ENCODE results near the gene SAXO1.

The SAXO1 gene

DNA sequence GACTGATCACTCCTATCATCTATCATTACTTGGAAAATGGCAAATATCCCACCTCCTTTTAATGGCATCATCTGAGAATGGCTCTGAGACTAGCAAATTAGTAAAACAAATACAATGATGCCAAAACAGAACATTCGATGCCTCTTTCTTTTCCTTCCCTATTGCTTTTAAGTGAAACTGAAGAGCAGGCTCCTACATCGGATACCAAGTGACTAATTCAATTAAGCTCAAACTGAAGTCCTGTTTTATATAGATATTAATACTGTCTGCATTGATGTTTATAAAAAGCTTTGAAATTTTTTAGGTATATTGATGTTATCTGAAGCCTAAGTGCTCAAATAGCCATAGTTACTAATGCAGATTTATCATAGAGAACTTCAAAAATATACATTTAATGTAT lies 43.9 kb downstream of the SAXO1 start:
- TF ChIP-seq ZNF274 (IDR thresholded peaks at IDR 0.05; ENCODE audit: low read depth, low read length), result no peak
- no peak for TF ChIP-seq YY1 (IDR thresholded peaks at IDR 0.05; ENCODE audit: insufficient read depth, insufficient read length)
- TF ChIP-seq SUZ12 (IDR thresholded peaks at IDR 0.05; ENCODE audit: extremely low read depth, insufficient read depth, insufficient read length), result no peak
- Histone ChIP-seq H3K9ac (ENCODE audit: insufficient read length, low read depth) (no peak overlapping the region), H3K36me3 (ENCODE audit: insufficient read depth, insufficient read length, low read length) (no peaks in the 10 kb centered on the region), H3K4me3 (ENCODE audit: insufficient read length, low read depth) (no peak overlapping the region), H3K9me3 (ENCODE audit: insufficient read depth, low read length) (no peaks in the 10 kb centered on the region), H3K4me1 (ENCODE audit: insufficient read depth, insufficient read length) (no peaks in the 10 kb centered on the region), H3K27me3 (ENCODE audit: insufficient read depth, insufficient read length) (no peaks in the 10 kb centered on the region)
- no peak for DNase-seq (ENCODE audit: low read depth, low spot score)

DNA sequence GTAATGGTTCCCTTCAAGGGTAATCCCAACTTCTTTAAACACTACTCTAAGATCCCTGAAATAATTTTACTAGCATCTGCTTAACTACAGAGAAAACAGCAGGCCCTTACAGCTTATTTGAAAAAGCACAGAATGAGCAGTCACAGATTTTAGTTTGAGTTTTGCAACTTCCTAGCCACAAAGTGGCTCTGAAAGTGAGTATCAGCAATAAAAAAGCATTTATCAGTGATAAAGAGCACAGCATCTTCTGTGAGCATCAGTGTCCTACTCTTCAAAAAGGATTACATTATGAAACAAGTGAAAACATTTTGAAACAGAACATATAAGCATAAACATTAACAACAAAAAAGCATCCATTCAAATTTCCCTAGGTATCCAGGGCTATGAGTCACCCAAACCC lies 45.0 kb downstream of the SAXO1 start:
- no peaks in the 10 kb centered on the region for H3K27me3 ChIP-seq (ENCODE audit: insufficient read depth, insufficient read length)
- H3K9me3 ChIP-seq (ENCODE audit: insufficient read depth, low read length), result no peaks in the 10 kb centered on the region
- DNase-seq (ENCODE audit: low read depth, low spot score), result no peak
- H3K9ac ChIP-seq (ENCODE audit: insufficient read length, low read depth), result no peak overlapping the region
- H3K4me1 ChIP-seq (ENCODE audit: insufficient read depth, insufficient read length), result no peaks in the 10 kb centered on the region
- no peak overlapping the region for H3K4me3 ChIP-seq (ENCODE audit: insufficient read length, low read depth)
- no peaks in the 10 kb centered on the region for H3K36me3 ChIP-seq (ENCODE audit: insufficient read depth, insufficient read length, low read length)
- no peak for TF ChIP-seq ZNF274 (IDR thresholded peaks at IDR 0.05; ENCODE audit: low read depth, low read length)
- TF ChIP-seq SUZ12 (IDR thresholded peaks at IDR 0.05; ENCODE audit: extremely low read depth, insufficient read depth, insufficient read length), result no peak

GRCh38 chr9:18985996-18986395 lies 47.0 kb downstream of the SAXO1 start:
- Histone ChIP-seq H3K4me1 (ENCODE audit: insufficient read depth, insufficient read length) (peaks cover 2% of the 10 kb centered on the region), H3K27me3 (ENCODE audit: insufficient read depth, insufficient read length) (no peaks in the 10 kb centered on the region), H3K36me3 (ENCODE audit: insufficient read depth, insufficient read length, low read length) (no peaks in the 10 kb centered on the region), H3K4me3 (ENCODE audit: insufficient read length, low read depth) (no peak overlapping the region), H3K9me3 (ENCODE audit: insufficient read depth, low read length) (no peaks in the 10 kb centered on the region), H3K9ac (ENCODE audit: insufficient read length, low read depth) (no peak overlapping the region)
- TF ChIP-seq YY1 (IDR thresholded peaks at IDR 0.05; ENCODE audit: insufficient read depth, insufficient read length) (no peak), SUZ12 (IDR thresholded peaks at IDR 0.05; ENCODE audit: extremely low read depth, insufficient read depth, insufficient read length) (no peak), ZNF274 (IDR thresholded peaks at IDR 0.05; ENCODE audit: low read depth, low read length) (no peak)
- DNase-seq (ENCODE audit: low read depth, low spot score), result no peak

- H3K4me3 ChIP-seq (ENCODE audit: insufficient read length, low read depth), result no peak overlapping the region
- no peaks in the 10 kb centered on the region for H3K36me3 ChIP-seq (ENCODE audit: insufficient read depth, insufficient read length, low read length)
- no peaks in the 10 kb centered on the region for H3K9me3 ChIP-seq (ENCODE audit: insufficient read depth, low read length)
- peaks cover 2% of the 10 kb centered on the region for H3K4me1 ChIP-seq (ENCODE audit: insufficient read depth, insufficient read length)
- no peak for TF ChIP-seq ZNF274 (IDR thresholded peaks at IDR 0.05; ENCODE audit: low read depth, low read length)
- no peak for TF ChIP-seq YY1 (IDR thresholded peaks at IDR 0.05; ENCODE audit: insufficient read depth, insufficient read length)
- TF ChIP-seq SUZ12 (IDR thresholded peaks at IDR 0.05; ENCODE audit: extremely low read depth, insufficient read depth, insufficient read length), result no peak
- no peak overlapping the region for H3K9ac ChIP-seq (ENCODE audit: insufficient read length, low read depth)
- DNase-seq (ENCODE audit: low read depth, low spot score), result no peak
- no peaks in the 10 kb centered on the region for H3K27me3 ChIP-seq (ENCODE audit: insufficient read depth, insufficient read length)
Measured at GRCh38 chr9:18985464-18985951, 47.5 kb downstream of the SAXO1 start.

DNA sequence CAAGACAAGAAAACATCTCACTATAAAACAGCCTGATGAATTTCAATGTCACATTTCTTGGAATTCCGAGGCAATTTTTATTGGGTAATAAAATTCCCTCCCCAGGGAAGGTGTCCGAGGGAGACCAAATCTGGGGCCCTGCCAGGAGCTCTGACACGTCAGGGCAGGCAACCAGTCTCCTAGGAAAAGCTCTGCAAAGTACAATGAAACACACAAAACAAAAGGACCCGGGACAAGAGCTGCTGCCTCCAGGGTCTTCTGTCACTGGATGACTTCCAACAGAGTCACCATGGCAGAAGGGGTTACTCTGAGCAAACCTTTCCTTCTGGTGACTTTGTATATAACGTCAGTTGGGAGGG lies 50.8 kb downstream of the SAXO1 start:
- Histone ChIP-seq H3K36me3 (ENCODE audit: insufficient read depth, insufficient read length, low read length) (no peaks in the 10 kb centered on the region), H3K9ac (ENCODE audit: insufficient read length, low read depth) (no peak overlapping the region), H3K27me3 (ENCODE audit: insufficient read depth, insufficient read length) (no peaks in the 10 kb centered on the region), H3K9me3 (ENCODE audit: insufficient read depth, low read length) (no peaks in the 10 kb centered on the region), H3K4me3 (ENCODE audit: insufficient read length, low read depth) (no peak overlapping the region), H3K4me1 (ENCODE audit: insufficient read depth, insufficient read length) (peaks cover 2% of the 10 kb centered on the region)
- no peak for DNase-seq (ENCODE audit: low read depth, low spot score)
- TF ChIP-seq SUZ12 (IDR thresholded peaks at IDR 0.05; ENCODE audit: extremely low read depth, insufficient read depth, insufficient read length) (no peak), ZNF274 (IDR thresholded peaks at IDR 0.05; ENCODE audit: low read depth, low read length) (no peak), YY1 (IDR thresholded peaks at IDR 0.05; ENCODE audit: insufficient read depth, insufficient read length) (no peak)

GRCh38 chr9:18981476-18982261 lies 51.3 kb downstream of the SAXO1 start:
- Histone ChIP-seq H3K9me3 (ENCODE audit: insufficient read depth, low read length) (no peaks in the 10 kb centered on the region), H3K36me3 (ENCODE audit: insufficient read depth, insufficient read length, low read length) (no peaks in the 10 kb centered on the region), H3K4me3 (ENCODE audit: insufficient read length, low read depth) (no peak overlapping the region), H3K9ac (ENCODE audit: insufficient read length, low read depth) (no peak overlapping the region), H3K27me3 (ENCODE audit: insufficient read depth, insufficient read length) (no peaks in the 10 kb centered on the region), H3K4me1 (ENCODE audit: insufficient read depth, insufficient read length) (peaks cover 2% of the 10 kb centered on the region)
- no peak for TF ChIP-seq YY1 (IDR thresholded peaks at IDR 0.05; ENCODE audit: insufficient read depth, insufficient read length)
- no peak for TF ChIP-seq SUZ12 (IDR thresholded peaks at IDR 0.05; ENCODE audit: extremely low read depth, insufficient read depth, insufficient read length)
- TF ChIP-seq ZNF274 (IDR thresholded peaks at IDR 0.05; ENCODE audit: low read depth, low read length), result no peak
- DNase-seq (ENCODE audit: low read depth, low spot score), result no peak

GRCh38 chr9:18980189-18980588 lies 52.8 kb downstream of the SAXO1 start:
- TF ChIP-seq YY1 (IDR thresholded peaks at IDR 0.05; ENCODE audit: insufficient read depth, insufficient read length), result no peak
- no peak for TF ChIP-seq SUZ12 (IDR thresholded peaks at IDR 0.05; ENCODE audit: extremely low read depth, insufficient read depth, insufficient read length)
- no peak for TF ChIP-seq ZNF274 (IDR thresholded peaks at IDR 0.05; ENCODE audit: low read depth, low read length)
- Histone ChIP-seq H3K9me3 (ENCODE audit: insufficient read depth, low read length) (no peaks in the 10 kb centered on the region), H3K36me3 (ENCODE audit: insufficient read depth, insufficient read length, low read length) (no peaks in the 10 kb centered on the region), H3K9ac (ENCODE audit: insufficient read length, low read depth) (no peak overlapping the region), H3K4me3 (ENCODE audit: insufficient read length, low read depth) (no peak overlapping the region), H3K27me3 (ENCODE audit: insufficient read depth, insufficient read length) (no peaks in the 10 kb centered on the region), H3K4me1 (ENCODE audit: insufficient read depth, insufficient read length) (peaks cover 2% of the 10 kb centered on the region)
- no peak for DNase-seq (ENCODE audit: low read depth, low spot score)

Data from NT2/D1 (cell line).